B cell (primary cell): ENCODE data around the gene LAIR2. TPM values are rescaled to one million over a fixed set of nuclear protein-coding genes. Genes with fewer than 3 reads are reported as not detected.

Experiments used
- ATAC-seq: fragments of 200-7000 bp; cut with Tn5 transposase; one replicate; pipeline ENCODE4 v1.10.0; 2021; ENCODE audit warnings: low read depth, mild to moderate bottlenecking, moderate number of reproducible peaks, moderate library complexity
- CTCF ChIA-PET: fragments of 350-600 bp; sonication (Branson Sonifier 250); formaldehyde crosslinking; loops from one replicate; lab custom pipeline; 2021; ENCODE audit warnings: antibody characterized with exemption, inconsistent platforms; lab: Charles Lee
- POLR2A ChIA-PET: fragments of 350-600 bp; sonication (Branson Sonifier 250); formaldehyde crosslinking; loops from one replicate; lab custom pipeline; 2021; ENCODE audit warnings: antibody characterized with exemption; lab: Charles Lee
- DNase-seq: peaks from one replicate; pipeline ENCODE4 v3.0.0; 2013
- H2AFZ ChIP-seq: 2 replicates; pipeline ENCODE4 v1.6.1; 2012; ENCODE audit warnings: mild to moderate bottlenecking, low read depth, low read length; ENCODE audit not compliant: insufficient read depth, poor library complexity, severe bottlenecking
- H3K27ac ChIP-seq, 2 donors: 1 replicate in 1 of 2; 2 replicates in 1 of 2; pipeline ENCODE4 v1.5.1; 2012 to 2013; ENCODE audit warnings: low read length in 2 of 2, mild to moderate bottlenecking in 2 of 2, moderate library complexity in 1 of 2
- H3K27me3 ChIP-seq, 4 experiments: fragments of 200-600 bp in 1 of 4; sonication (generic) in 1 of 4; replicated peaks in 1 of 4; 1 replicate in 2 of 4; 2 replicates in 2 of 4; pipeline versions ENCODE4 v1.6.1 to v1.7.0; 2013 to 2016; ENCODE audit warnings: low read length in 3 of 4, mild to moderate bottlenecking in 2 of 4, mixed read lengths in 1 of 4, moderate library complexity in 1 of 4; ENCODE audit not compliant: insufficient read depth in 4 of 4, control insufficient read depth in 3 of 4; ENCODE audit errors: control extremely low read depth in 1 of 4
- H3K36me3 ChIP-seq, 2 experiments: replicated peaks in 1 of 2; 1 replicate in 1 of 2; 2 replicates in 1 of 2; pipeline versions ENCODE4 v1.6.1 to v1.7.1; 2013; ENCODE audit warnings: low read length in 1 of 2; ENCODE audit not compliant: insufficient read depth in 2 of 2, control insufficient read depth in 1 of 2; ENCODE audit errors: control extremely low read depth in 1 of 2, extremely low read depth in 1 of 2
- H3K4me1 ChIP-seq, 2 donors: fragments of 200-600 bp in 1 of 2; sonication (generic) in 1 of 2; 1 replicate in 1 of 2; 2 replicates in 1 of 2; pipeline versions ENCODE4 v1.5.1 to v1.6.1; 2013 to 2017; ENCODE audit warnings: low read length in 2 of 2; ENCODE audit not compliant: control insufficient read depth in 2 of 2, insufficient read depth in 2 of 2
- H3K4me2 ChIP-seq: replicated peaks from 2 replicates; pipeline ENCODE3; 2012; ENCODE audit warnings: mild to moderate bottlenecking, low read depth, low read length; ENCODE audit not compliant: poor library complexity, severe bottlenecking
- H3K4me3 ChIP-seq, 5 experiments: fragments of 200-600 bp in 1 of 5; sonication (generic) in 1 of 5; 1 replicate in 3 of 5; 2 replicates in 2 of 5; pipeline versions ENCODE4 v1.5.1 to v1.7.0; 2011 to 2016; ENCODE audit warnings: low read length in 4 of 5, mild to moderate bottlenecking in 4 of 5, low read depth in 2 of 5, control low read depth in 1 of 5, moderate library complexity in 1 of 5; ENCODE audit not compliant: insufficient read depth in 1 of 5; ENCODE audit errors: control extremely low read depth in 1 of 5, extremely low read depth in 1 of 5
- H3K79me2 ChIP-seq: fragments of 200-600 bp; sonication (generic); one replicate; pipeline ENCODE4 v1.6.0; 2016; ENCODE audit warnings: low read length; ENCODE audit not compliant: control insufficient read depth, insufficient read depth
- H3K9ac ChIP-seq: fragments of 200-600 bp; sonication (generic); 2 replicates; pipeline ENCODE4 v1.6.1; 2017; ENCODE audit warnings: mild to moderate bottlenecking, low read length, moderate library complexity
- H3K9me3 ChIP-seq, 3 donors: one replicate each; pipeline versions ENCODE4 v1.6.1 to v1.7.1; 2013; ENCODE audit warnings: low read length in 2 of 3; ENCODE audit not compliant: control insufficient read depth in 2 of 3, insufficient read depth in 1 of 3; ENCODE audit errors: control extremely low read depth in 1 of 3
- H4K20me1 ChIP-seq: 2 replicates; pipeline ENCODE4 v1.6.0; 2012; ENCODE audit warnings: mild to moderate bottlenecking, low read length; ENCODE audit not compliant: insufficient read depth, control insufficient read depth, poor library complexity, severe bottlenecking
- H3K27ac Mint-ChIP-seq: one replicate; pipeline ENCODE4 v1.8.0; 2021; ENCODE audit warnings: mixed read lengths
- H3K27me3 Mint-ChIP-seq: one replicate; pipeline ENCODE4 v1.8.0; 2021; ENCODE audit warnings: mixed read lengths
- H3K4me1 Mint-ChIP-seq: one replicate; pipeline ENCODE4 v1.8.0; 2021; ENCODE audit warnings: mixed read lengths
- H3K4me3 Mint-ChIP-seq: one replicate; pipeline ENCODE4 v1.8.0; 2021; ENCODE audit warnings: mixed read lengths
- H3K9me3 Mint-ChIP-seq: one replicate; pipeline ENCODE4 v1.8.0; 2022; ENCODE audit warnings: mixed read lengths; ENCODE audit not compliant: insufficient read depth
- CTCF ChIP-seq: fragments of 200-600 bp; IDR thresholded peaks from one replicate; pipeline ENCODE4 v1.8.0; 2022; ENCODE audit warnings: antibody characterized with exemption, mild to moderate bottlenecking
- EZH2 ChIP-seq: IDR thresholded peaks from 2 replicates; pipeline ENCODE4 v1.6.1; 2012; ENCODE audit warnings: borderline replicate concordance, low read depth, mild to moderate bottlenecking, moderate library complexity, low read length; ENCODE audit not compliant: insufficient read depth, poor library complexity, severe bottlenecking
- WGBS: methylation state at CpG from one replicate; pipeline ENCODE4 v1.1.5; 2013; ENCODE audit warnings: missing lambda C conversion rate; ENCODE audit not compliant: insufficient coverage; 5-methylcytosine and 5-hydroxymethylcytosine counted together
- intact Hi-C: fragments of 100-400 bp; cut with micrococcal nuclease; formaldehyde crosslinking; loops from one replicate; pipeline ENCODE4 v1.10.0; 2022
- polyA plus RNA-seq: library from polyadenylated mRNA; depleted of rRNA; stranded (reverse); fragments of >200 nt; gene quantifications from 2 replicates; pipeline ENCODE4 v1.2.3, GENCODE V29; 2012
- total RNA-seq, 2 donors: library from RNA; stranded (reverse); fragments of 120-200 nt in 1 of 2; gene quantifications; 1 replicate in 1 of 2; 2 replicates in 1 of 2; pipeline versions ENCODE4 v1.2.3 to v1.2.4, GENCODE V29; 2013 to 2022

The LAIR2 gene
- total and polyA plus RNA-seq, 2 donors (not counting 1 experiment from before 2014, with no cell fraction given): not detected

GRCh38 chr19:54530866-54531265 is 28.2 kb downstream of the LAIR2 start:
- Histone ChIP-seq H2AFZ (no peak overlapping the region), H3K4me2 (no peak overlapping the region), H3K9me3 (no peaks in the 10 kb centered on the region), H4K20me1 (no peaks in the 10 kb centered on the region), H3K4me1 (peaks cover 10 to 12% of the 10 kb centered on the region in 2 donors), H3K36me3 (no peaks in the 10 kb centered on the region), H3K27ac (no peak overlapping the region), H3K27me3 (no peaks in the 10 kb centered on the region), H3K9ac (no peak overlapping the region), H3K79me2 (no peaks in the 10 kb centered on the region), H3K4me3 (no peak overlapping the region)
- WGBS: no CpG with 5 or more reads among the region's 5 CpGs
- Mint-ChIP-seq H3K4me1 (peaks cover 26% of the 10 kb centered on the region), H3K27me3 (peaks cover 8% of the 10 kb centered on the region), H3K9me3 (no peaks in the 10 kb centered on the region), H3K4me3 (no peak overlapping the region), H3K27ac (no peak overlapping the region)
- intact Hi-C loops: no loop called here
- DNase-seq: no peak
- CTCF ChIA-PET: no interaction called here
- no peak for ATAC-seq
- TF ChIP-seq CTCF: no peak
- no peak for TF ChIP-seq EZH2
- POLR2A ChIA-PET: no interaction called here

DNA sequence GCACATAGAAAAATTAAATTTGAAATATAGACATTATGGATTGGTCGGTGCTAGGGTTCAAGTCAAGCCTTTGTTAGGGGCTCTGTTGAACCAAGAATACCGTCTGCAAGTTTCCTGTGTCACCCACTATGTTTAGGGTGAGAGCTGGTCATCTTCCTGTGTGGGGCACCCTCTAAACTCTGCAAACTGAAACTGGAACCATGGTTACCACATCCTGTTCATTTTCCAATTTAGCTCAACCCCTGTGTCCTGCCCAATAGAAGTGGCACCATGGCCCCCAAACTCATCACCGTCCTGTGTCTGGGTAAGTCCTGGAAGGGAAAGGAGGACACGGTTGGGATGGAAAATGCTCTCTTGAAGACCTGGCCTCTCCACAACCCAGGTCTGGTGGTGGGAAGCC is 29.9 kb downstream of the LAIR2 start:
- no peaks in the 10 kb centered on the region for H3K36me3 ChIP-seq
- DNase-seq (no peak), ATAC-seq (peak; percentile 41)
- Mint-ChIP-seq H3K9me3 (no peaks in the 10 kb centered on the region), H3K27ac (peak overlapping the region; percentile 20), H3K27me3 (peaks cover 3% of the 10 kb centered on the region), H3K4me3 (peak overlapping the region; percentile 47), H3K4me1 (peaks cover 26% of the 10 kb centered on the region)
- ChIA-PET CTCF (interaction anchor here (1.9 kb wide), 1 partner anchor 17 kb away, joined by 3 read pairs; no protein-coding TSS in a partner anchor), POLR2A (no interaction called here)
- H3K9ac ChIP-seq: no peak overlapping the region
- peak overlapping the region in 2 of 5 experiments; percentile 13 to 15 for H3K4me3 ChIP-seq
- H3K27me3 ChIP-seq: no peaks in the 10 kb centered on the region
- intact Hi-C loops: no loop called here
- peak overlapping the region in 1 of 2 donors; percentile 3 for H3K27ac ChIP-seq
- TF ChIP-seq CTCF (no peak), EZH2 (no peak)
- H3K79me2 ChIP-seq: no peaks in the 10 kb centered on the region
- no peaks in the 10 kb centered on the region for H4K20me1 ChIP-seq
- no peak overlapping the region for H2AFZ ChIP-seq
- no peaks in the 10 kb centered on the region for H3K9me3 ChIP-seq
- 0% methylated on average over 2 of the region's 4 CpGs for WGBS
- peaks cover 10 to 12% of the 10 kb centered on the region in 2 donors for H3K4me1 ChIP-seq
- H3K4me2 ChIP-seq: peak overlapping the region; percentile 52
